SH-SY5Y (cell line): ENCODE measurements around the gene PDIA5.

Source experiments
- GATA2 ChIP-seq: IDR thresholded peaks from 2 replicates; pipeline ENCODE4 v1.6.1; 2011; ENCODE audit warnings: mild to moderate bottlenecking, low read depth, low read length
- GATA3 ChIP-seq: IDR thresholded peaks from 2 replicates; pipeline ENCODE4 v1.6.1; 2011; ENCODE audit warnings: low read depth, mild to moderate bottlenecking, low read length, moderate library complexity

- TF ChIP-seq GATA3, result no peak
- TF ChIP-seq GATA2, result no peak
Measured at GRCh38 chr3:123140550-123140949, 73.7 kb downstream of the PDIA5 start.
